Stimulated activated CD8-positive, alpha-beta memory T cell treated with anti-CD3 and anti-CD28 coated beads, Interleukin-7, amount 100 ng/mL, for 48 hours (primary cell): ENCODE measurements around the gene PKN2.
"Not testable (repeated sequence)": the region's sequence is repeated elsewhere in the genome, so short reads cannot be mapped to it uniquely, and the experiment has no call there.

ENCODE experiments used
- DNase-seq, 2 donors: peaks; one replicate each; pipeline ENCODE4 v3.0.0-alpha.2; 2020; ENCODE audit warnings: low read depth in 1 of 2; ENCODE audit errors: extremely low read depth in 1 of 2

Gene PKN2

GRCh38 chr1:88678405-88678804, 5.7 kb upstream of the PKN2 start:
- DNase-seq: no peak

- no peak for DNase-seq
Observed at GRCh38 chr1:88680471-88680870, 3.6 kb upstream of the PKN2 start.

- DNase-seq: no peak
Observed at GRCh38 chr1:88680911-88681622, 3.0 kb upstream of the PKN2 start.

GRCh38 chr1:88684482-88685258, 597 bp downstream of the PKN2 start:
- peak; percentile 45 to 47 for DNase-seq

- DNase-seq: no peak
Observed at GRCh38 chr1:88685259-88685620, 1.2 kb downstream of the PKN2 start.

GRCh38 chr1:88691540-88691939, 7.5 kb downstream of the PKN2 start:
- no peak for DNase-seq

- no peak for DNase-seq
Observed at GRCh38 chr1:88695781-88696180, 11.7 kb downstream of the PKN2 start.

GRCh38 chr1:88697503-88697902, 13.4 kb downstream of the PKN2 start:
- DNase-seq: no peak

- DNase-seq: no peak
Observed at GRCh38 chr1:88698140-88698539, 14.1 kb downstream of the PKN2 start.

GRCh38 chr1:88698764-88699163, 14.7 kb downstream of the PKN2 start:
- DNase-seq: no peak

- DNase-seq: no peak
Observed at GRCh38 chr1:88700425-88701013, 16.4 kb downstream of the PKN2 start.

GRCh38 chr1:88701275-88701674, 17.2 kb downstream of the PKN2 start:
- no peak for DNase-seq

GRCh38 chr1:88701793-88702192, 17.7 kb downstream of the PKN2 start:
- DNase-seq: not testable (repeated sequence)

GRCh38 chr1:88708011-88708410, 23.9 kb downstream of the PKN2 start:
- DNase-seq: no peak

- not testable (repeated sequence) for DNase-seq
Observed at GRCh38 chr1:88712907-88713306, 28.8 kb downstream of the PKN2 start.

GRCh38 chr1:88716571-88716970, 32.5 kb downstream of the PKN2 start:
- DNase-seq: not testable (repeated sequence)

GRCh38 chr1:88722492-88722891, 38.4 kb downstream of the PKN2 start:
- no peak for DNase-seq

- no peak for DNase-seq
Observed at GRCh38 chr1:88726697-88727096, 42.6 kb downstream of the PKN2 start.

- no peak for DNase-seq
Observed at GRCh38 chr1:88727205-88727604, 43.1 kb downstream of the PKN2 start.

- DNase-seq: no peak
Observed at GRCh38 chr1:88729297-88729696, 45.2 kb downstream of the PKN2 start.

GRCh38 chr1:88730132-88730675, 46.1 kb downstream of the PKN2 start:
- no peak for DNase-seq

GRCh38 chr1:88730995-88731394, 46.9 kb downstream of the PKN2 start:
- no peak for DNase-seq
